Measurements from ENCODE around the gene PTPDC1. TPM values are rescaled to one million over a fixed set of nuclear protein-coding genes. Genes with fewer than 3 reads are reported as not detected.

The PTPDC1 gene
- total and polyA plus RNA-seq, 2 of the 8 experiments (the other 6 are each of a cell fraction or from before 2014, with no cell fraction given) = 4.1 to 7.3 TPM

- TF ChIP-seq CHD7 (IDR thresholded peaks at IDR 0.05; ENCODE audit: insufficient replicate concordance, low read length) (no peak), JUND (IDR thresholded peaks at IDR 0.05; ENCODE audit: low read length) (no peak)
Observed at GRCh38 chr9:94039786-94040185, 44.5 kb upstream of the PTPDC1 start (continued).
